ENCODE data around the gene AUTS2. TPM values are rescaled to one million over a fixed set of nuclear protein-coding genes. Genes with fewer than 3 reads are reported as not detected.

The AUTS2 gene
- total and polyA plus RNA-seq, 2 experiments from 2014 or later: 32.0 to 91.0 TPM

DNA sequence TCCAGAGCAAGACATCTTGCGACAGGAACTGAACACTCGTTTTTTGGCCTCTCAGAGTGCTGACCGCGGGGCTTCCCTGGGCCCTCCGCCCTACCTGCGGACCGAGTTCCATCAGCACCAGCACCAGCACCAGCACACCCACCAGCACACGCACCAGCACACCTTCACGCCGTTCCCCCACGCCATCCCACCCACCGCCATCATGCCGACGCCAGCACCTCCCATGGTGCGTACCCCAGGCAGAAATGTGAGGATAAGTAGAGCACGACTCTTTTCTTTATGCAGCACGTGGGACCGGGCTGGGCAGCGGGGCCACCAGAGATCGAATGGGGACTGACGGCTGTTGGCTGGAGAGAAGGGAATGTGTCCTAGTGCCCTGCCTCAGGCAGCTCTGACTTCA is 1167.8 kb downstream of the AUTS2 start (continued):
- TF ChIP-seq, protein P1, sequence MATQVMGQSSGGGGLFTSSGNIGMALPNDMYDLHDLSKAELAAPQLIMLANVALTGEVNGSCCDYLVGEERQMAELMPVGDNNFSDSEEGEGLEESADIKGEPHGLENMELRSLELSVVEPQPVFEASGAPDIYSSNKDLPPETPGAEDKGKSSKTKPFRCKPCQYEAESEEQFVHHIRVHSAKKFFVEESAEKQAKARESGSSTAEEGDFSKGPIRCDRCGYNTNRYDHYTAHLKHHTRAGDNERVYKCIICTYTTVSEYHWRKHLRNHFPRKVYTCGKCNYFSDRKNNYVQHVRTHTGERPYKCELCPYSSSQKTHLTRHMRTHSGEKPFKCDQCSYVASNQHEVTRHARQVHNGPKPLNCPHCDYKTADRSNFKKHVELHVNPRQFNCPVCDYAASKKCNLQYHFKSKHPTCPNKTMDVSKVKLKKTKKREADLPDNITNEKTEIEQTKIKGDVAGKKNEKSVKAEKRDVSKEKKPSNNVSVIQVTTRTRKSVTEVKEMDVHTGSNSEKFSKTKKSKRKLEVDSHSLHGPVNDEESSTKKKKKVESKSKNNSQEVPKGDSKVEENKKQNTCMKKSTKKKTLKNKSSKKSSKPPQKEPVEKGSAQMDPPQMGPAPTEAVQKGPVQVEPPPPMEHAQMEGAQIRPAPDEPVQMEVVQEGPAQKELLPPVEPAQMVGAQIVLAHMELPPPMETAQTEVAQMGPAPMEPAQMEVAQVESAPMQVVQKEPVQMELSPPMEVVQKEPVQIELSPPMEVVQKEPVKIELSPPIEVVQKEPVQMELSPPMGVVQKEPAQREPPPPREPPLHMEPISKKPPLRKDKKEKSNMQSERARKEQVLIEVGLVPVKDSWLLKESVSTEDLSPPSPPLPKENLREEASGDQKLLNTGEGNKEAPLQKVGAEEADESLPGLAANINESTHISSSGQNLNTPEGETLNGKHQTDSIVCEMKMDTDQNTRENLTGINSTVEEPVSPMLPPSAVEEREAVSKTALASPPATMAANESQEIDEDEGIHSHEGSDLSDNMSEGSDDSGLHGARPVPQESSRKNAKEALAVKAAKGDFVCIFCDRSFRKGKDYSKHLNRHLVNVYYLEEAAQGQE (IDR thresholded peaks at IDR 0.05; ENCODE audit: unreplicated experiment): no peak
- TF ChIP-seq STAT1 (IDR thresholded peaks at IDR 0.05; ENCODE audit: unreplicated experiment) (no peak), EZH2phosphoT487 (IDR thresholded peaks at IDR 0.05; ENCODE audit: unreplicated experiment) (no peak)
- TF ChIP-seq, protein P2, sequence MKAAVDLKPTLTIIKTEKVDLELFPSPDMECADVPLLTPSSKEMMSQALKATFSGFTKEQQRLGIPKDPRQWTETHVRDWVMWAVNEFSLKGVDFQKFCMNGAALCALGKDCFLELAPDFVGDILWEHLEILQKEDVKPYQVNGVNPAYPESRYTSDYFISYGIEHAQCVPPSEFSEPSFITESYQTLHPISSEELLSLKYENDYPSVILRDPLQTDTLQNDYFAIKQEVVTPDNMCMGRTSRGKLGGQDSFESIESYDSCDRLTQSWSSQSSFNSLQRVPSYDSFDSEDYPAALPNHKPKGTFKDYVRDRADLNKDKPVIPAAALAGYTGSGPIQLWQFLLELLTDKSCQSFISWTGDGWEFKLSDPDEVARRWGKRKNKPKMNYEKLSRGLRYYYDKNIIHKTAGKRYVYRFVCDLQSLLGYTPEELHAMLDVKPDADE (IDR thresholded peaks at IDR 0.05): no peak

DNA sequence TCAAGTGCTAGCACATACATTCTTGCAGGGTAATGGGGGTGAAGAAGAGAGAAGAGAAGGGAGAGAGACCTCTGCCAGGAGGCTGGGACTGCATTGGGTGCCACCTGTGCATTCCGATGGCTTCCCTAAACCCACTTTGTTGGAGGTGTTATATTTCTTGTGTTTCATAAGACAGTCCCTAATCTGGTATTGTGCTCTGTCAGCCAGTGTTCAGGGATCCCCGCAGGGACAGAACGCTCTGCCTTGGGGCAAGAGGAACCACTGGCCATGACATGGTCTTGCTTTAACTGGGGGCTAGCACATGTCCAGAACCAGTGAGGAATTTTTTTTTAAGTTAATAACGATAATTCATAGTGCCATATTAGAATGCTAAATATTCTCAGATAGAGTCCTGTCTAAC is 1168.4 kb downstream of the AUTS2 start:
- no peak overlapping the region for H3K4me2 ChIP-seq
- DNase-seq (ENCODE audit: low spot score): no peak
- peaks cover 23% of the 10 kb centered on the region for H3K36me3 ChIP-seq (ENCODE audit: insufficient read depth)
- H3K4me3 Mint-ChIP-seq: no peak overlapping the region
- H4K20me1 ChIP-seq (replicated peaks; ENCODE audit: insufficient read depth): peaks cover 17% of the 10 kb centered on the region
- no peak for ATAC-seq
- H3F3A ChIP-seq (replicated peaks; ENCODE audit: low read depth): no peaks in the 10 kb centered on the region
- H3K27ac ChIP-seq (ENCODE audit: low read depth): no peak overlapping the region
- H3K27ac Mint-ChIP-seq: no peak overlapping the region
- TF ChIP-seq STAT1 (IDR thresholded peaks at IDR 0.05; ENCODE audit: unreplicated experiment) (no peak), EZH2 (IDR thresholded peaks at IDR 0.05; ENCODE audit: low read depth, unreplicated experiment) (no peak), JUNB (IDR thresholded peaks at IDR 0.05; ENCODE audit: unreplicated experiment) (no peak), NANOG (IDR thresholded peaks at IDR 0.05; ENCODE audit: borderline replicate concordance) (no peak)
- TF ChIP-seq, protein P2 (IDR thresholded peaks at IDR 0.05): no peak
- TF ChIP-seq, protein P1 (IDR thresholded peaks at IDR 0.05; ENCODE audit: unreplicated experiment): no peak
- H3K79me2 ChIP-seq (replicated peaks; ENCODE audit: insufficient read depth): peaks cover 29% of the 10 kb centered on the region
- no peak overlapping the region for H2AFZ ChIP-seq
- H3K27me3 Mint-ChIP-seq (ENCODE audit: insufficient read depth, low read depth, poor library complexity): peaks cover 2% of the 10 kb centered on the region
- H3K4me1 Mint-ChIP-seq: peaks cover 29% of the 10 kb centered on the region
- H3K9me3 Mint-ChIP-seq: no peaks in the 10 kb centered on the region
- no peaks in the 10 kb centered on the region for H3K27me3 ChIP-seq (ENCODE audit: insufficient read depth)
- H3K36me3 Mint-ChIP-seq (ENCODE audit: low read depth): peaks cover 64% of the 10 kb centered on the region
- no peaks in the 10 kb centered on the region for H3K9me2 ChIP-seq (ENCODE audit: insufficient read depth)
- H3K4me1 ChIP-seq (ENCODE audit: insufficient read depth): peaks cover 12% of the 10 kb centered on the region; the same call in 1 of the 2 replicates
- no peak overlapping the region for H3K4me3 ChIP-seq

Measured in GM23338 (cell line).